HEK293 (cell line): Measurements from ENCODE around the gene GRK7.
A peak's percentile ranks its signal among the peaks of the same experiment; 100 is the strongest.

Source experiments
- CTCF ChIA-PET: fragments of 350-600 bp; formaldehyde crosslinking; extraction: SDS; loops from one replicate; lab custom pipeline; 2021; ENCODE audit warnings: antibody characterized with exemption; lab: Yijun Ruan, JAX
- POLR2A ChIA-PET: fragments of 300-600 bp; formaldehyde crosslinking; extraction: SDS; loops from one replicate; lab custom pipeline; 2020; ENCODE audit warnings: antibody characterized with exemption, inconsistent platforms; lab: Yijun Ruan, JAX
- H3K27ac ChIP-seq: fragments of 200-500 bp; sonication (Bioruptor generic); 2 replicates; pipeline ENCODE4 v1.5.1; 2014; ENCODE audit warnings: low read depth, low read length, control low read depth, inconsistent platforms; ENCODE audit errors: extremely low read depth
- H3K36me3 ChIP-seq, 2 experiments: fragments of 200-500 bp in 1 of 2; sonication (Bioruptor generic) in 1 of 2; 1 replicate in 1 of 2; 2 replicates in 1 of 2; pipeline ENCODE4 v1.5.1; 2014 to 2017; ENCODE audit warnings: inconsistent platforms in 2 of 2, low read length in 2 of 2; ENCODE audit not compliant: control insufficient read depth in 2 of 2, insufficient read depth in 1 of 2
- H3K4me1 ChIP-seq: fragments of 200-500 bp; sonication (Bioruptor generic); 2 replicates; pipeline ENCODE4 v1.5.1; 2014; ENCODE audit warnings: mild to moderate bottlenecking, low read length, inconsistent platforms; ENCODE audit not compliant: control insufficient read depth, insufficient read depth
- H3K4me3 ChIP-seq: 2 replicates; pipeline ENCODE4 v1.5.1; 2011; ENCODE audit warnings: low read depth, mild to moderate bottlenecking, control low read depth, low read length, moderate library complexity
- H3K9me3 ChIP-seq: fragments of 200-500 bp; sonication (Bioruptor generic); 2 replicates; pipeline ENCODE4 v1.5.1; 2014; ENCODE audit warnings: low read depth, low read length, inconsistent platforms; ENCODE audit not compliant: control insufficient read depth, insufficient read depth
- ATF2 ChIP-seq: fragments of 450-650 bp; formaldehyde crosslinking; IDR thresholded peaks from 2 replicates; pipeline ENCODE4 v1.5.1; 2016; ENCODE audit warnings: missing biosample characterization, missing genetic modification characterization, low read depth
- BCL11A ChIP-seq: fragments of 450-650 bp; formaldehyde crosslinking; IDR thresholded peaks from 2 replicates; pipeline ENCODE4 v1.5.1; 2016; ENCODE audit warnings: low read depth, missing biosample characterization, missing genetic modification characterization
- GLIS1 ChIP-seq: fragments of 450-650 bp; formaldehyde crosslinking; IDR thresholded peaks from 2 replicates; pipeline ENCODE4 v1.5.1; 2016; ENCODE audit warnings: missing biosample characterization, missing genetic modification characterization
- GLIS2 ChIP-seq: fragments of 450-650 bp; formaldehyde crosslinking; IDR thresholded peaks from 2 replicates; pipeline ENCODE4 v1.5.1; 2016; ENCODE audit warnings: missing biosample characterization, missing genetic modification characterization
- KLF16 ChIP-seq: fragments of 450-650 bp; formaldehyde crosslinking; IDR thresholded peaks from 2 replicates; pipeline ENCODE4 v1.5.1; 2017; ENCODE audit warnings: missing biosample characterization, missing genetic modification characterization
- KLF7 ChIP-seq: fragments of 450-650 bp; formaldehyde crosslinking; IDR thresholded peaks from 2 replicates; pipeline ENCODE4 v1.5.1; 2016; ENCODE audit warnings: missing biosample characterization, missing genetic modification characterization, borderline replicate concordance
- SCRT2 ChIP-seq: fragments of 450-650 bp; formaldehyde crosslinking; IDR thresholded peaks from 2 replicates; pipeline ENCODE4 v1.5.1; 2016; ENCODE audit warnings: missing biosample characterization, missing genetic modification characterization
- SP7 ChIP-seq: fragments of 450-650 bp; formaldehyde crosslinking; IDR thresholded peaks from 2 replicates; pipeline ENCODE4 v1.5.1; 2016; ENCODE audit warnings: missing biosample characterization, missing genetic modification characterization
- TRIM28 ChIP-seq: IDR thresholded peaks from 2 replicates; pipeline ENCODE4 v1.6.1; 2011; ENCODE audit warnings: low read length, control low read depth, borderline replicate concordance
- YY1 ChIP-seq: fragments of 450-650 bp; formaldehyde crosslinking; IDR thresholded peaks from 2 replicates; pipeline ENCODE4 v1.5.1; 2018; ENCODE audit warnings: missing biosample characterization, missing genetic modification characterization
- ZBTB8A ChIP-seq: fragments of 450-650 bp; formaldehyde crosslinking; IDR thresholded peaks from 2 replicates; pipeline ENCODE4 v1.5.1; 2016; ENCODE audit warnings: missing biosample characterization, missing genetic modification characterization
- ZNF112 ChIP-seq: fragments of 450-650 bp; formaldehyde crosslinking; IDR thresholded peaks from 2 replicates; pipeline ENCODE4 v1.5.0; 2017; ENCODE audit warnings: missing biosample characterization, missing genetic modification characterization
- ZNF16 ChIP-seq: fragments of 450-650 bp; formaldehyde crosslinking; IDR thresholded peaks from 2 replicates; pipeline ENCODE4 v1.5.1; 2016; ENCODE audit warnings: low read depth, missing biosample characterization, missing genetic modification characterization
- ZNF184 ChIP-seq: fragments of 450-650 bp; IDR thresholded peaks from 2 replicates; pipeline ENCODE4 v1.5.1; 2018; ENCODE audit warnings: missing biosample characterization, mild to moderate bottlenecking, missing genetic modification characterization
- ZNF266 ChIP-seq: fragments of 450-650 bp; formaldehyde crosslinking; IDR thresholded peaks from 2 replicates; pipeline ENCODE4 v1.5.1; 2016; ENCODE audit warnings: missing biosample characterization, missing genetic modification characterization, low read depth
- ZNF335 ChIP-seq: fragments of 450-650 bp; formaldehyde crosslinking; conservative IDR thresholded peaks from 2 replicates; pipeline ENCODE4 v1.5.1; 2016; ENCODE audit warnings: missing biosample characterization, missing genetic modification characterization
- ZNF391 ChIP-seq: fragments of 450-650 bp; formaldehyde crosslinking; IDR thresholded peaks from 2 replicates; pipeline ENCODE4 v1.5.1; 2016; ENCODE audit warnings: low read depth, missing biosample characterization, missing genetic modification characterization, borderline replicate concordance
- TF ChIP-seq, protein P1 (sequence below): fragments of 450-650 bp; formaldehyde crosslinking; IDR thresholded peaks from 2 replicates; pipeline ENCODE4 v1.5.1; 2016; ENCODE audit warnings: missing biosample characterization, missing genetic modification characterization
- TF ChIP-seq, protein P2 (sequence below): fragments of 450-650 bp; formaldehyde crosslinking; IDR thresholded peaks from 2 replicates; pipeline ENCODE4 v1.5.1; 2016; ENCODE audit warnings: missing biosample characterization, missing genetic modification characterization
- TF ChIP-seq, protein P3 (sequence below): fragments of 450-650 bp; formaldehyde crosslinking; IDR thresholded peaks from 2 replicates; pipeline ENCODE4 v1.5.1; 2016; ENCODE audit warnings: missing biosample characterization, missing genetic modification characterization, borderline replicate concordance

GRK7 gene

DNA sequence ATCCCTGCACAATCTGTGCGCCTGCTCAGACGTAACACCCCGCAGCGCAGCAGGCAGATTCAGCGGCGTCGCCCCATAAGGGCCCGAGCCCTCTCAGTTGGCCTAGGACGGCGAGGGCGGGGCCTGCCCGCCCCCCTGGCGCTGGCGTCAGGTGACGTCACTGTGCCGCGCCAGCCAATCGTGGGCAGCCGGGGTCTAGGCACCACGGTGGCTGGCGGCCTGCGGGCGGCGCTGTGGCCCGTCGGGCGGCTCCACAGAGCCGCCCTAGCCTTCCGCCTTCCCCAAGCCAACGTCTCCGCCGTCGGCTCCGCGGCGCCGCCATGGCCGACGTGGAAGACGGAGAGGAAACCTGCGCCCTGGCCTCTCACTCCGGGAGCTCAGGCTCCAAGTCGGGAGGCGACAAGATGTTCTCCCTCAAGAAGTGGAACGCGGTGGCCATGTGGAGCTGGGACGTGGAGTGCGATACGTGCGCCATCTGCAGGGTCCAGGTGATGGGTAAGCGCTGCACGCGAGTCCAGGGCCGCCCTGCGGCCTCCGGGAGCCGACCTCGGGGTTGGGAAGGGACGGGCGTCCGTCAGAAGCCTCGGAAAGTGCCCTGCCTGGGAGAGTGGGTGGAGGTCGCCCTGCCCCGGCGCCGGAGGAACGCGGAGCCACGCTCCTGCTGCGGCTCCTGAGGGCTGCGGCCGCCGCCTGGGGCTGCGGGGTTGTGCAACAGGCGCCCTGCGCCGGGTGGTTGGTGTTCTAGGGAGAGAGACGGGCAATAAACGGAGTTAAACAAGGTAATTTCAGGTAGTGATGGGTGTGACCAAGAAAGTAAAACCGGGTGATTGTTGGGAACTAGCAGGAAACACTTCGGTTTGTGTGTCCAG, 25.0 kb upstream of the GRK7 start, which contains the start of gene RNF7 (continued):
- TF ChIP-seq SCRT2 (tag by site-specific recombination) (peak; percentile 98), GLIS1 (tag by site-specific recombination) (peak; percentile 73), ZNF16 (tag by site-specific recombination) (no peak), GLIS2 (tag by site-specific recombination) (peak; percentile 74), ATF2 (tag by site-specific recombination) (peak; percentile 98), SP7 (tag by site-specific recombination) (peak; percentile 33; the same call in 1 of the 2 replicates), ZNF266 (tag by site-specific recombination) (no peak), KLF7 (0 out of 2 replicates have a peak, but pooled peaks have one; percentile 8), TRIM28 (peak; percentile 53; the same call in 1 of the 2 replicates), ZNF391 (tag by site-specific recombination) (0 out of 2 replicates have a peak, but pooled peaks have one; percentile 11), ZBTB8A (tag by site-specific recombination) (peak; percentile 97), KLF16 (tag by site-specific recombination) (0 out of 2 replicates have a peak, but pooled peaks have one; percentile 25), ZNF184 (tag by site-specific recombination) (no peak), ZNF112 (no peak)
- TF ChIP-seq, protein P1, sequence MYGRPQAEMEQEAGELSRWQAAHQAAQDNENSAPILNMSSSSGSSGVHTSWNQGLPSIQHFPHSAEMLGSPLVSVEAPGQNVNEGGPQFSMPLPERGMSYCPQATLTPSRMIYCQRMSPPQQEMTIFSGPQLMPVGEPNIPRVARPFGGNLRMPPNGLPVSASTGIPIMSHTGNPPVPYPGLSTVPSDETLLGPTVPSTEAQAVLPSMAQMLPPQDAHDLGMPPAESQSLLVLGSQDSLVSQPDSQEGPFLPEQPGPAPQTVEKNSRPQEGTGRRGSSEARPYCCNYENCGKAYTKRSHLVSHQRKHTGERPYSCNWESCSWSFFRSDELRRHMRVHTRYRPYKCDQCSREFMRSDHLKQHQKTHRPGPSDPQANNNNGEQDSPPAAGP (tag by site-specific recombination) = 0 out of 2 replicates have a peak, but pooled peaks have one; percentile 36
- TF ChIP-seq, protein P2, sequence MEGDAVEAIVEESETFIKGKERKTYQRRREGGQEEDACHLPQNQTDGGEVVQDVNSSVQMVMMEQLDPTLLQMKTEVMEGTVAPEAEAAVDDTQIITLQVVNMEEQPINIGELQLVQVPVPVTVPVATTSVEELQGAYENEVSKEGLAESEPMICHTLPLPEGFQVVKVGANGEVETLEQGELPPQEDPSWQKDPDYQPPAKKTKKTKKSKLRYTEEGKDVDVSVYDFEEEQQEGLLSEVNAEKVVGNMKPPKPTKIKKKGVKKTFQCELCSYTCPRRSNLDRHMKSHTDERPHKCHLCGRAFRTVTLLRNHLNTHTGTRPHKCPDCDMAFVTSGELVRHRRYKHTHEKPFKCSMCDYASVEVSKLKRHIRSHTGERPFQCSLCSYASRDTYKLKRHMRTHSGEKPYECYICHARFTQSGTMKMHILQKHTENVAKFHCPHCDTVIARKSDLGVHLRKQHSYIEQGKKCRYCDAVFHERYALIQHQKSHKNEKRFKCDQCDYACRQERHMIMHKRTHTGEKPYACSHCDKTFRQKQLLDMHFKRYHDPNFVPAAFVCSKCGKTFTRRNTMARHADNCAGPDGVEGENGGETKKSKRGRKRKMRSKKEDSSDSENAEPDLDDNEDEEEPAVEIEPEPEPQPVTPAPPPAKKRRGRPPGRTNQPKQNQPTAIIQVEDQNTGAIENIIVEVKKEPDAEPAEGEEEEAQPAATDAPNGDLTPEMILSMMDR (tag by site-specific recombination) = peak; percentile 67

DNA sequence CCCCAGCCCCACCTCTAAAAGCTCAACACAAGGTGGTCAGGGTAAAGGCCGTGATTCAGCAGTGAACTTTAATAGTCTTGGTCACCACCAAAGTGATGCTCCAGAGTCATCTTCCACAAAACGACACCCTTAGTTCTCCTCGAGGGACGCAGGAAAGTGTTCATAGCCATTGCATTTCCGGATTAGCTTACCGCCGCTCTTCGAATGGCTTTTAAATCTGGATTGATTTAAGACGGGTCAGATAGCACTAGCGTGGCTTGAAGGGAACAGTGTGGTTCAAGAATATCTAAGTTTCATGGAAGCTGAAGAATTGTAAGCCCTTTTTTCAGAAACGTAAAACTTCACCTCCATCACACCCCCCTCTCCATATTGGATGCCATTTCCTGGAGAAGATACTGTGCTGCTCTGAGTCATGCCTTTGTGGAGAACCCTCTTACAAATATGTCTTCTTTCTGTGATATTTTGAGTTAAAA, 24.3 kb upstream of the GRK7 start:
- CTCF ChIA-PET = interaction anchor here (0.5 to 1.8 kb wide), 9 partner anchors 13 to 1420 kb away, joined by 3 to 12 read pairs (median 4); no protein-coding TSS in a partner anchor
- TF ChIP-seq SCRT2 (tag by site-specific recombination) (0 out of 2 replicates have a peak, but pooled peaks have one; percentile 4), YY1 (0 out of 2 replicates have a peak, but pooled peaks have one; percentile 16), BCL11A (no peak), ZNF335 (tag by site-specific recombination) (peak; percentile 36; the same call in 1 of the 2 replicates)
- TF ChIP-seq, protein P3, sequence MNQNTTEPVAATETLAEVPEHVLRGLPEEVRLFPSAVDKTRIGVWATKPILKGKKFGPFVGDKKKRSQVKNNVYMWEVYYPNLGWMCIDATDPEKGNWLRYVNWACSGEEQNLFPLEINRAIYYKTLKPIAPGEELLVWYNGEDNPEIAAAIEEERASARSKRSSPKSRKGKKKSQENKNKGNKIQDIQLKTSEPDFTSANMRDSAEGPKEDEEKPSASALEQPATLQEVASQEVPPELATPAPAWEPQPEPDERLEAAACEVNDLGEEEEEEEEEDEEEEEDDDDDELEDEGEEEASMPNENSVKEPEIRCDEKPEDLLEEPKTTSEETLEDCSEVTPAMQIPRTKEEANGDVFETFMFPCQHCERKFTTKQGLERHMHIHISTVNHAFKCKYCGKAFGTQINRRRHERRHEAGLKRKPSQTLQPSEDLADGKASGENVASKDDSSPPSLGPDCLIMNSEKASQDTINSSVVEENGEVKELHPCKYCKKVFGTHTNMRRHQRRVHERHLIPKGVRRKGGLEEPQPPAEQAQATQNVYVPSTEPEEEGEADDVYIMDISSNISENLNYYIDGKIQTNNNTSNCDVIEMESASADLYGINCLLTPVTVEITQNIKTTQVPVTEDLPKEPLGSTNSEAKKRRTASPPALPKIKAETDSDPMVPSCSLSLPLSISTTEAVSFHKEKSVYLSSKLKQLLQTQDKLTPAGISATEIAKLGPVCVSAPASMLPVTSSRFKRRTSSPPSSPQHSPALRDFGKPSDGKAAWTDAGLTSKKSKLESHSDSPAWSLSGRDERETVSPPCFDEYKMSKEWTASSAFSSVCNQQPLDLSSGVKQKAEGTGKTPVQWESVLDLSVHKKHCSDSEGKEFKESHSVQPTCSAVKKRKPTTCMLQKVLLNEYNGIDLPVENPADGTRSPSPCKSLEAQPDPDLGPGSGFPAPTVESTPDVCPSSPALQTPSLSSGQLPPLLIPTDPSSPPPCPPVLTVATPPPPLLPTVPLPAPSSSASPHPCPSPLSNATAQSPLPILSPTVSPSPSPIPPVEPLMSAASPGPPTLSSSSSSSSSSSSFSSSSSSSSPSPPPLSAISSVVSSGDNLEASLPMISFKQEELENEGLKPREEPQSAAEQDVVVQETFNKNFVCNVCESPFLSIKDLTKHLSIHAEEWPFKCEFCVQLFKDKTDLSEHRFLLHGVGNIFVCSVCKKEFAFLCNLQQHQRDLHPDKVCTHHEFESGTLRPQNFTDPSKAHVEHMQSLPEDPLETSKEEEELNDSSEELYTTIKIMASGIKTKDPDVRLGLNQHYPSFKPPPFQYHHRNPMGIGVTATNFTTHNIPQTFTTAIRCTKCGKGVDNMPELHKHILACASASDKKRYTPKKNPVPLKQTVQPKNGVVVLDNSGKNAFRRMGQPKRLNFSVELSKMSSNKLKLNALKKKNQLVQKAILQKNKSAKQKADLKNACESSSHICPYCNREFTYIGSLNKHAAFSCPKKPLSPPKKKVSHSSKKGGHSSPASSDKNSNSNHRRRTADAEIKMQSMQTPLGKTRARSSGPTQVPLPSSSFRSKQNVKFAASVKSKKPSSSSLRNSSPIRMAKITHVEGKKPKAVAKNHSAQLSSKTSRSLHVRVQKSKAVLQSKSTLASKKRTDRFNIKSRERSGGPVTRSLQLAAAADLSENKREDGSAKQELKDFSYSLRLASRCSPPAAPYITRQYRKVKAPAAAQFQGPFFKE = no peak

More for the DNA sequence above, 24.3 kb upstream of the GRK7 start:
- Histone ChIP-seq H3K27ac (peak overlapping the region; percentile 65; the same call in 1 of the 2 replicates), H3K4me3 (peak overlapping the region; percentile 94), H3K4me1 (no peaks in the 10 kb centered on the region), H3K9me3 (no peaks in the 10 kb centered on the region), H3K36me3 (peaks cover 0 to 4% of the 10 kb centered on the region in 2 experiments; a peak in 1 of 3 replicates)
- POLR2A ChIA-PET = interaction anchor here (0.7 to 1.3 kb wide), 2 partner anchors 29 to 136 kb away, joined by 3 to 5 read pairs; no protein-coding TSS in a partner anchor
